VCaP (cell line): Measurements from ENCODE around the gene AGPAT4.

ENCODE experiments used
- H3K27ac ChIP-seq: fragments of 450-650 bp; 2 replicates; pipeline ENCODE4 v1.5.1; 2017
- TF ChIP-seq, protein P1 (sequence below): fragments of 450-650 bp; conservative IDR thresholded peaks from 2 replicates; pipeline ENCODE4 v1.5.1; 2017; ENCODE audit warnings: mild to moderate bottlenecking, moderate library complexity

Gene AGPAT4

GRCh38 chr6:161295784-161296183 lies 21.9 kb upstream of the AGPAT4 start:
- TF ChIP-seq, protein P1, sequence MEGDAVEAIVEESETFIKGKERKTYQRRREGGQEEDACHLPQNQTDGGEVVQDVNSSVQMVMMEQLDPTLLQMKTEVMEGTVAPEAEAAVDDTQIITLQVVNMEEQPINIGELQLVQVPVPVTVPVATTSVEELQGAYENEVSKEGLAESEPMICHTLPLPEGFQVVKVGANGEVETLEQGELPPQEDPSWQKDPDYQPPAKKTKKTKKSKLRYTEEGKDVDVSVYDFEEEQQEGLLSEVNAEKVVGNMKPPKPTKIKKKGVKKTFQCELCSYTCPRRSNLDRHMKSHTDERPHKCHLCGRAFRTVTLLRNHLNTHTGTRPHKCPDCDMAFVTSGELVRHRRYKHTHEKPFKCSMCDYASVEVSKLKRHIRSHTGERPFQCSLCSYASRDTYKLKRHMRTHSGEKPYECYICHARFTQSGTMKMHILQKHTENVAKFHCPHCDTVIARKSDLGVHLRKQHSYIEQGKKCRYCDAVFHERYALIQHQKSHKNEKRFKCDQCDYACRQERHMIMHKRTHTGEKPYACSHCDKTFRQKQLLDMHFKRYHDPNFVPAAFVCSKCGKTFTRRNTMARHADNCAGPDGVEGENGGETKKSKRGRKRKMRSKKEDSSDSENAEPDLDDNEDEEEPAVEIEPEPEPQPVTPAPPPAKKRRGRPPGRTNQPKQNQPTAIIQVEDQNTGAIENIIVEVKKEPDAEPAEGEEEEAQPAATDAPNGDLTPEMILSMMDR = no peak
- no peak overlapping the region for H3K27ac ChIP-seq

- TF ChIP-seq, protein P1 = no peak
- H3K27ac ChIP-seq = no peak overlapping the region
Observed at GRCh38 chr6:161292650-161293281, 18.9 kb upstream of the AGPAT4 start.

DNA sequence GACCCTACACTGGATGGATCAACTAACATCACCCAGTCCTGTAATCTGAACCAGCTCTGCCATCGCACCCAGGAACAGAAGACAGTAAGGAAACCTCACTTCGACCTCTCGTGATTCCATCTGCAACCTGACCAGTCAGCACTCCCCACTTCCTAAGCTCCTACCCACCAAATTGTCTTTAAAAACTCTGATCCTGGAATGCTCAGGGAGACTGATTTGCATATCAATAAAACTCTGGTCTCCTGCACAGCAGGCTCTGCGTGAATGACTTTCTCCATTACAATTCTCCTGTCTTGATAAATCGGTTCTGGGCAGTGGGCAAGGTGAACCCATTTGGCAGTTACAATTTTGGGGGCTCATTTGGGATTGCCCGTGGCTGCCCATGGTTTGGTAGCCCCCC lies 18.3 kb upstream of the AGPAT4 start:
- no peak overlapping the region for H3K27ac ChIP-seq
- TF ChIP-seq, protein P1 = no peak

DNA sequence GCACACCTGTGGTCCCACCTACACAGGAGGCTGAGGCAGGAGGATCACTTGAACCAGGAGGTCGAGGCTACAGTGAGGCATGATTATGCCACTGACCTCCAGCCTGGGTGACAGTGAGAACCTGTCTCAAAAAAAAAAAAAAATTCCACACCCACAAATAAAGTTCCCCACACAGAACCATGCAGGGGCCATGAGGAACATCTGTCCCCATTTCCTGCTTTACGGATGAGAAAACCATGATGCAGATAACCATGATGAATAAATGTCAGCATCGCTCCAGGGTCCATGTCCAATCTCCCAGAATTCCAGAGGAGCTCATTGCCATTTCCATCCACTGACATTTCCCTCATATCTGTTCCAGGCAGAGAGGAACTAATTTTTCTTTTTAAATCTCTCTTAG lies 16.9 kb upstream of the AGPAT4 start:
- H3K27ac ChIP-seq = no peak overlapping the region
- TF ChIP-seq, protein P1 = no peak

DNA sequence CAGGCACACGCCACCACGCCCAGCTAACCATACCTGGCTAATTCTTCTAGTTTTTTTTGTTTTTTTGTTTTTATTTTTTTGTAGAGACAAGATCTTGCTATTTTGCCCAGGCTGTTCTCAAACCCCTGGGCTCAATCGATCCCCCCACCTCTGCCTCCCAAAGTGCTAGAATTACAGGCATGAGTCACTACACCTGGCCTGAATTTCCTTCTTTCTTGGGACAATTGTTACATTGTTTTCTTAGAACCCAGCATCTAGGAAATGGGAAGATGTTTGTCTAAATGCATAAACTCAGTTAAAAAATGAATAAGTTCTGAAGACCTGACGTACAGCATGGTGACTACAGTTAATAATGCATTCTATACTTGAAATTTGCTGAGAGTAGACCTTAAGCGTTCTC lies 10.8 kb upstream of the AGPAT4 start:
- TF ChIP-seq, protein P1 = no peak
- H3K27ac ChIP-seq = no peak overlapping the region

DNA sequence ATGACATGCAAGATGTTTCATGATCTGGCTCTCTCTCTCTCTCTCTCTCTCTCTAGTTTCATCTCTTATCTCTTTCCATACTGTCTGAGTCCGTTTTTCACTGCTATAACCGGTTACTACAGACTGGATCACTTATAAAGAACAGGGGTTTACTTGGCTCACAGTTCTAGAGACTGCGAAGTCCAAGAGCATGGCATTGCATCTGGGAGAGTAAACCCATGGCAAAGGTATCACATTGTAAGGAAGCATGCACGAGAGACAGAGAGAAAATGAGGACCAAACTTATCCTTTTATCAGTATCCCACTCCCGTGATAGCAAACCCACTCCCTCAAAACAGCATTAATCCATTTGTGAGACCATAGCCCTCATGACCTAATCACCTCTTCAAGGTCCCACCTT lies 7.2 kb upstream of the AGPAT4 start:
- TF ChIP-seq, protein P1 = no peak
- no peak overlapping the region for H3K27ac ChIP-seq

DNA sequence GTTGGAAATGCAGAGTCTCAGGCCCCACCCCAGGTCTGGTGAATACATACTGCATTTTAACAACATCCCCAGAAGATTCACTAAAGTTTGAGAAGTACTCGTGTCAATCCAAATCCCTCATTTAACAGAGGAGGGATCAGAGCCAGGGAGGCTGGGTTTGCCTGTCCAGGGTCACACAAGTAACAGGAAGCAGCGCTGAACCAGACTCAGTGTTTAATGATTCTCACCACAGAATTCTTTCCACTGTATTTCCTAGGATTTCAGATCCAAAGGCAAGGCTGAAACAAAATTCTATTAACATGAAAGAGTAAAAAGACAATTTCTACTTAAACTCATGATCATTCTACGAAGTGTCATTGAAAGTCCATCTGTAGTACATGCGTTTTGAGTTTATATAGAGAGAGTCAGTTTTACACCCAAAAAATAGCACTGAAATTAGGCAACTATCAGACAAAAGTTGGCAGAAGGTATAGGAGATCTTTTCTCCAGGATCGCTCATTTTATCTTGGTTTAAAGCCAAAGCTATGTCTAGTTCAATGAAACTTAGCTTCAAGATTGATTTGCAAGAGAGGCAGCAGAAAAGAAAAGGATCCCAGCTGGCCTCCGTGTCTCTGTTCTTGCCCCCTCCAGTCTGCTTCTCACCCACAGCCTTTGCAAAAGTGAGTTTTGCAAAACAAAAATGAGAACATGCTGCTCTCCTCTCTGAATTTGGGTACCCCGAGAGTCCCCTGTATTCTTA lies 6.0 kb upstream of the AGPAT4 start:
- TF ChIP-seq, protein P1 = no peak

More for the DNA sequence above, 6.0 kb upstream of the AGPAT4 start:
- no peak overlapping the region for H3K27ac ChIP-seq
